GM19438 (cell line): ENCODE results near the gene HECTD1.
"Not testable (repeated sequence)": the region's sequence is repeated elsewhere in the genome, so short reads cannot be mapped to it uniquely, and the experiment has no call there.

Experiments
- ATAC-seq: cut with Tn5 transposase; IDR thresholded peaks from one replicate; pipeline ENCODE4 v1.9.1; 2021; ENCODE audit warnings: low read depth; ENCODE audit not compliant: unreplicated experiment

HECTD1 gene

GRCh38 chr14:31229009-31229408, 21.4 kb upstream of the HECTD1 start:
- peak; percentile 78 for ATAC-seq

DNA sequence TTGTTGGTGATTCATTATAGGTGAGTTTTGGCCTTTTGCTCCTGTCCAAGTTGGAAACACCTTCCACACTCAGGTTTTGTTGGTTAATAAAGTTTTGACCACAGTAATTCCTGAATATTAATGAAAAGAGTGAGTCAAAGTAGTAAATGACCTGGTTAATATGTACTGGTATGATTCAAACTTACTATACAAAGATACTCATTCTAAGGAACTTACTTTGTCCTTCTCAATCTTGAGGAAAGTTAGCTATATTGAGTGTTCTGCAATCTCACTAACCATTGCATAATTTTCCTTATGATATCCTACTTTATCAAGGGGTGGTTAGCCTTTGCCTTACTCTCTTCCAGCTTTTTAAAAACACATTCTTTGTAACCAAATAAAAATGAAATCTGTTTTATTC, 20.9 kb upstream of the HECTD1 start:
- ATAC-seq, result no peak

GRCh38 chr14:31224808-31225207, 17.2 kb upstream of the HECTD1 start:
- no peak for ATAC-seq

- no peak for ATAC-seq
Observed at GRCh38 chr14:31223331-31223730, 15.7 kb upstream of the HECTD1 start.

- ATAC-seq, result no peak
Observed at GRCh38 chr14:31222834-31223233, 15.2 kb upstream of the HECTD1 start.

GRCh38 chr14:31221266-31221665, 13.7 kb upstream of the HECTD1 start:
- ATAC-seq, result no peak

- no peak for ATAC-seq
Observed at GRCh38 chr14:31219169-31219568, 11.6 kb upstream of the HECTD1 start.

DNA sequence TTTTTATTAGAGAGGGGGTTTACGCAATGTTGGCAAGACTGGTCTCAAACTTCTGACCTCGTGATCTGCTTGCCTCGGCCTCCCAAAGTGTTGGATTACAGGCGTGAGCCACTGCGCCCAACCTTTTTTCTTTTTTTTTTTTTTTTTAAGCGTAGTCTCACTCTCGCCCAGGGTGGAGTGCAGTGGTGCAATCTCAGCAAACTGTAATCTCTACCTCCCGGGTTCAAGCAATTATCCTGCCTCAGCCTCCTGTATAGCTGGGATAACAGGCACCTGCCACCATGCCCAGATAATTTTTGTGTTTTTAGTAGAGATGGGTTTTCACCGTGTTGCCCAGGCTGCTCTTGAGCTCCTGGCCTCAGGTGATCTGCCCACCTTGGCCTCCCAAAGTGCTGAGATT, 8.8 kb upstream of the HECTD1 start:
- no peak for ATAC-seq

- no peak for ATAC-seq
Observed at GRCh38 chr14:31212893-31213292, 5.3 kb upstream of the HECTD1 start.

- ATAC-seq, result no peak
Observed at GRCh38 chr14:31209605-31210004, 2.0 kb upstream of the HECTD1 start.

DNA sequence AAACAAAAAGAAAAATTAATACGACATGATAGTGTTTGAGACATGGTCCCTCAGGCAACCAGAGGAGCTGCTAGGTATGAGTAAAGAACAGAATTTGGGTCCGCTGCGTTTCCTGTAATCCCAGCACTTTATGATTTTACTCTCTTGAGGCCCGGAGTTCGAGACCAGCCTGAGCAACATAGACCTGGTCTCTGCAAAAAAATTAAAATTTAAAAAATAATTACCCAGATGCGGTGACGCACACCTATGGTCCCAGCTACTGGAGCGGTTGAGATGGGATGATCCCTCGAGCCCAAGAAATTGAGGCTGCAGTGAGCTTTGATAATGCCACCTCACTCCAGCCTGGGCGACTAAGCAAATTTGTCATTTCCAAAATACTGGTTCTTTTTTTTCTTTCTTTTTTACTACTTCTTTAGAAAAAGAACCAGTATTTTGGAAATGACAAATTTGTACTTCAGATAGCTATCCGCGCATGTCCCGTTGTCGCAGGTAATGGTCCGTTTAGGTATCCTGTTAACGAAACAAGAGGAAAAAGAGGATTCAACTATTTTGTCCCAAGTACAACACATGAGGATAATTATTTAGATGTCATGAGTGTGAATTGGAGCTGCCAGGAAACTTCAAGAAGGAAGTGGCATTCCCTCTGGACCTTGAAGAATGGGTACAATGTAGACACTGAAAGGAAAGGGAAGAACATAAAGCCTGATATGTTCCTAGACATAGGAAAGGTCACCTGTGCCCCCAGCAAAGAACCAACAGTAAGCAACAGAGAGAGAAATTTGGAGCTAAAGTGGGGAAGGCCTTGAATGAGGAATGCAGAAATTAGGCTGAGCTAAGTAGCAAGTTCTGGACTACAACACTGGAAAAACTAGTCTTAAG, 1.2 kb upstream of the HECTD1 start:
- no peak for ATAC-seq

DNA sequence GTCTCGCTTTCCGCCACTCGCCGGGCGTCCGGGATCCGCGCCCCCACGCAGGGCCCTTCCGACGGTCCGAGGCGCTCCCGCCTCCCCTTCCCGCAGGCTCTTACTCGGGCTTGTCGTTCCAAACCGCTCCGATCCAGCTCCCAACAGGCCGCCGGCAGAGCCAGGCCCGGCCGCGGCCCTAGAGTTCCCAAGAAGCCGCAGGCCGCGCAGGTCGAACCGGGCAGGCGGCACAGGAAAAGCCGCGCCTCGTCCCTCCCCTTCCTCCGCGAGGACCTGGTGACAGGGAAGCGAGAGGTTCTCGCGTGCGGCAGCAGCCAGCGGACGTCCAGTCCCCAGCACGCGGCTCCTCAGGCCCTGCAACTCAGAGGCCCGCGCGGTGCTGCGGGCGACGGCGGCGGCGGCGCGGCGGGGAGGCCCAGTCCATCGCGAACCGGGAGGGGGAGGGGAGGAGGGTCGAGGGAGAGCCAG, 272 bp downstream of the HECTD1 start:
- ATAC-seq, result peak; percentile 38

DNA sequence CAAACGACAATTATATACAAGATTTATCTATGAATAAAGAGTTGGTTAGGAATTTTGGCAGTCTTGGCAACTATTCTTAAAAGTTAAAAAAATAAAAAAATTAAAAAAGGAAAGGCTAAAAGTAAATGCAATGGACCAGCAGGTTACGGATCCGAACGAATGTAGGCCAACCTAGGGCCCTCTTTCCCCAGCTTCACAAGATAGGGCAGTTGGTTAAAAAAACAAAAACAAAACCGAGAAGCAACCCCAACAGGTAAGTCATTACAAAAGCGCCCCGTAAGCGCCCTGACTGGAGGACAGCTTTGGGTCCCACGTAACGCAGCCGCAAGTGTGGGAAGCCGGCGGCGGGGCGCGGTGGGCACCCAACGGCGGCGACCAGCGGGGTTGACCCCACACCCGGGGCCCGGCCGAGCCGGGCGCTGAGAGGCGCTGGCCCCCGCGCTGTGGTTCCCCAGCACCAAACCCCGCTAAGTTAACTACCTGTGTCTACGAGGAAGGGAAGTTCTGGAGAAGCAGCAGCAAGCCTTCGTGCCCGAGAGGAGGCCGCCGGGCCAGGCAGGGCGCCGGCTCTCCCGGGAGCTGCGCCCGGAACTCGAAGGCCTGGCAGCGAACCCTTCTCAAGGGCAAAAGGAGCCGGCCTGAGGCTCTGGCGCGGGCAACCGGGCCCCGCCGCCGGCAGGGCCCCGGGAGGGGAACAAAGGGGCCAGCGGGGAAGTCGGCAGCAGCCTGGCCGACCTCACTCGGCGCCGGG, 882 bp downstream of the HECTD1 start:
- peak; percentile 12 for ATAC-seq

DNA sequence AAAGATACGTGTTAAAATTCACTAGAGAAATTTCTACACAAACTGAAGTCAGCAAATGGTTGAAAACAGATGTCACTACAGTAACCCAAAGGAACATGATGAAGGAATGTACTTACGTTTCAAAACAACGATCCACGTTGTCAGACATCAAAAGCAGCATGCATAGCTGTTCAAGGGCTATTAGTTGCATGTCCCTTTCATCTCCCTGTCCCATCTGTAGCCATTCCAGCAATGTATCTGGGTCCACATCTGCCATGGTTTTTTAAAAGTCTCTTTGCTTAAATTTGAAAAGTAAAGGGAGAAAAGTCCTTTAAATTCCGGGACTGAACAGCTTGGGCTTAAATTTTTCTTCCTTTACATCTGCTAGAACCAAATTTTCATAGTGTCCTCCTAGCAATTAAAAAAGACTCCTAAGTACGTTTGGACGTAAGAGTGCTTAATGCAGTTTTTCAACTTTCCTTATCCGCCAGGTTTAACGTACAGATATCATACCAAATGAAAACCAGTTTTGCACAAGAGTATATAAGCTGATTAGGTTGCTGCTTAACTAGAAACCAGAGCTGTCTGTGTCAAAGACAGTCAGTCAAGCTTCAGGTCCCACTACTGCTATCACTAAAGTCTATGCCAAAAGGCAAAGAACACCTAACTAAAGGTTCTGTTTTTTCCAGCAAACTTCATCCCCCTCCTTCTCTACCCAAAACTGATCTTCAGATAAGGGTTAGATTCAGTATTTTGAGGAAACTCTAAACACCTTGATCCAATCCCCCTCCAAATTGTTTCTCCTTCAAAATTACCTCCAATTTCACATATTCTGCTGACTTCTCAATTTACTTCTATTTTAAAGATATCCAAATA, 1.7 kb downstream of the HECTD1 start:
- ATAC-seq, result no peak

- ATAC-seq, result no peak
Observed at GRCh38 chr14:31204593-31205534, 2.7 kb downstream of the HECTD1 start.

DNA sequence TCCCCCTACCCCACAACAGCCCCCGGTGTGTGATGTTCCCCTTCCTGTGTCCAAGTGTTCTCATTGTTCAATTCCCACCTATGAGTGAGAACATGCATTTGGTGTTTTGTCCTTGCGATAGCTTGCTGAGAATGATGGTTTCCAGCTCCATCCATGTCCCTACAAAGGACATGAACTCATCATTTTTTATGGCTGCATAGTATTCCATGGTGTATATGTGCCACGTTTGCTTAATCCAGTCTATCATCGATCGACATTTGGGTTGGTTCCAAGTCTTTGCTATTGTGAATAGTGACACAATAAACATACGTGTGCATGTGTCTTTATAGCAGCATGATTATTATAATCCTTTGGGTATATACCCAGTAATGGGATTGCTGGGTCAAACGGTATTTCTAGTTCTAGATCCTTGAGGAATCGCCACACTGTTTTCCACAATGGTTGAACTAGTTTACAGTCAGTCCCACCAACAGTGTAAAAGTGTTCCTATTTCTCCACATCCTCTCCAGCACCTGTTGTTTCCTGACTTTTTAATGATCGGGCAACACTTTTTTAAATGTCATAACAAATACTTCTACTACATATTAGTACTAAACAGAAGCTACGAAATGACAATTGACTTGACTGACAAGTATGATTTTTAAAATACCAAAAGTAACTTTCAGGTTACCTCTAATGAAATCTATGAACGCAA, 3.5 kb downstream of the HECTD1 start:
- not testable (repeated sequence) for ATAC-seq

DNA sequence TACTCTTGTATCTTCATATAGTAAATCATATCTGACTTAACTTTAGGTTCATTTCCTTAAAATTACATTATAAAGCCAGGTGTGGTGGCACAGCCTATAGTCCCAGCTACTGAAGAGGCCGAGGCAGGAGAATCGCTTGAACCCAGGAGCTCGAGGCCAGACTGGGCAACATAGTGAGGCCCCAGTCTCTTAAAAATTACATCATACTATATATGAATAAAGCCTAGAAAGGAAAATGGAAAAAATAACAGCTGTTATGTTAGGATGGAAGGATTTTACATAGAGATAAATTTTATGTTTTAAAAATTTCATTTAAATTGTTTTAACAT, 4.2 kb downstream of the HECTD1 start:
- no peak for ATAC-seq

GRCh38 chr14:31201111-31201510, 6.5 kb downstream of the HECTD1 start:
- no peak for ATAC-seq

- ATAC-seq, result no peak
Observed at GRCh38 chr14:31200702-31200990, 6.9 kb downstream of the HECTD1 start.
